ENCODE data around the gene GRM3.

Gene GRM3

GRCh38 chr7:86645676-86646276 lies 2.1 kb downstream of the GRM3 start:
- TF ChIP-seq CTCF (IDR thresholded peaks at IDR 0.05; ENCODE audit: insufficient read depth, low read length) (no peak), POLR2AphosphoS5 (IDR thresholded peaks at IDR 0.05; ENCODE audit: low read depth) (no peak), GABPA (IDR thresholded peaks at IDR 0.05; ENCODE audit: low read depth) (no peak), SPI1 (IDR thresholded peaks at IDR 0.05; ENCODE audit: borderline replicate concordance, low read depth) (no peak), REST (IDR thresholded peaks at IDR 0.05; ENCODE audit: insufficient replicate concordance, low read depth) (no peak)
- H3K27ac ChIP-seq (replicated peaks) = no peak overlapping the region
- H3K4me3 ChIP-seq (replicated peaks; ENCODE audit: insufficient read depth, low read length) = no peak overlapping the region
- H3K27me3 ChIP-seq (ENCODE audit: insufficient read depth, poor library complexity, severe bottlenecking) = peaks cover 18% of the 10 kb centered on the region
- DNase-seq (ENCODE audit: low read depth in 1 of 2, low spot score in 1 of 2) = no peak

- Histone ChIP-seq H3K27ac (replicated peaks) (no peak overlapping the region), H3K4me3 (replicated peaks; ENCODE audit: insufficient read depth, low read length) (no peak overlapping the region), H3K27me3 (ENCODE audit: insufficient read depth, poor library complexity, severe bottlenecking) (peaks cover 18% of the 10 kb centered on the region)
- DNase-seq (ENCODE audit: low read depth in 1 of 2, low spot score in 1 of 2) = no peak
- TF ChIP-seq SPI1 (IDR thresholded peaks at IDR 0.05; ENCODE audit: borderline replicate concordance, low read depth) (no peak), POLR2AphosphoS5 (IDR thresholded peaks at IDR 0.05; ENCODE audit: low read depth) (no peak), GABPA (IDR thresholded peaks at IDR 0.05; ENCODE audit: low read depth) (no peak), CTCF (IDR thresholded peaks at IDR 0.05; ENCODE audit: insufficient read depth, low read length) (no peak), REST (IDR thresholded peaks at IDR 0.05; ENCODE audit: insufficient replicate concordance, low read depth) (no peak)
Measured at GRCh38 chr7:86647385-86648094, 3.8 kb downstream of the GRM3 start.

- no peak for TF ChIP-seq POLR2AphosphoS5 (IDR thresholded peaks at IDR 0.05; ENCODE audit: low read depth)
- no peak for TF ChIP-seq CTCF (IDR thresholded peaks at IDR 0.05; ENCODE audit: insufficient read depth, low read length)
- TF ChIP-seq REST (IDR thresholded peaks at IDR 0.05; ENCODE audit: insufficient replicate concordance, low read depth) = no peak
- no peak for TF ChIP-seq GABPA (IDR thresholded peaks at IDR 0.05; ENCODE audit: low read depth)
- no peak for TF ChIP-seq SPI1 (IDR thresholded peaks at IDR 0.05; ENCODE audit: borderline replicate concordance, low read depth)
- H3K27me3 ChIP-seq (ENCODE audit: insufficient read depth, poor library complexity, severe bottlenecking) = peaks cover 18% of the 10 kb centered on the region
- no peak overlapping the region for H3K4me3 ChIP-seq (replicated peaks; ENCODE audit: insufficient read depth, low read length)
- DNase-seq (ENCODE audit: low read depth in 1 of 2, low spot score in 1 of 2) = no peak
- no peak overlapping the region for H3K27ac ChIP-seq (replicated peaks)
Measured at GRCh38 chr7:86648169-86648568, 4.5 kb downstream of the GRM3 start.
